HG03060 (cell line): Measurements from ENCODE around the gene SNCG.
"Not testable (repeated sequence)": the region's sequence is repeated elsewhere in the genome, so short reads cannot be mapped to it uniquely, and the experiment has no call there.

ENCODE experiments used
- ATAC-seq: cut with Tn5 transposase; IDR thresholded peaks from one replicate; pipeline ENCODE4 v1.9.1; 2021; ENCODE audit warnings: low read depth, moderate number of reproducible peaks; ENCODE audit not compliant: unreplicated experiment

Gene SNCG

GRCh38 chr10:86958116-86958900, at the start of gene SNCG:
Gene SNCG (plus strand): TSS chr10:86958599. CDS start chr10:86958698, 99 bp downstream.
- ATAC-seq = no peak

DNA sequence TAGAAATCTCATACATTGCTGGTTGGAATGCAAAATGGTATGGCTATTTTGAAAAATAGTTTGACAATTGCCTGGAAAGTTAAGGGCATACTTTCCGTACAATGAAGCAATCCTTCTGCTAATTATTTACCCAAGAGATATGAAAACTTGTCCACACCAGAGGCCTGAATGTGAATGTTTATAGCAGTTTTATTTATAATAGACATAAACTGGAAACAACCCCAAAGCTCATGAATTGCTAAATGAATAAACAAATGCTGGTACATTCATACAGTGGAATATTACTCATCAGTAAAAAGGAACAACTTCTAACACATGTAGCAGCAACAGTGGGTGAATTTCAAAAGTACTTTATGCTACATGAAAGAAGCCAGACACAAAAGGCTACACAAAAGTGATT, 43.7 kb upstream of the SNCG start:
- no peak for ATAC-seq

DNA sequence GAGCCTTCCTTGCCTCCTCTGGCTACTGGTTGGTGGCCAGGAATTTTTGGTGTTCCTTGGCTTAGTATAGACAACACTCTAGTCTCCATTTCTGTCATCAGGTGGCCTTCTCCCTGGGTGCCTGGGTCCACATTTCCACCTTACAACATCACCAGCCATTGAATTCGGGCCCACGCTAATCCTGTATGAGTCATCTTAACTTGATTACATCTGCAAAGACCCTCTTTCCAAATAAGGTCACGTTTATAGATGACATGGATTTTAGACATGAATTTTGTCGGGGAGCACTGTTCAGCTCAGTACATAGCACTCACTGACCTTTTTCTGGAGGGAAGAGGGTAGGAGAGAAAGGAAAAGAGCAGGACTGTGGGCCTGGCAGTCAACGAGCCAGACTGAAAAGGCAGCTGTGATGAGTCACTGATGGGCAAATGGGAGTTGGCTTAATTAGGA, 40.4 kb upstream of the SNCG start:
- no peak for ATAC-seq

- ATAC-seq = no peak
Observed at GRCh38 chr10:86922553-86922961, 35.8 kb upstream of the SNCG start.

DNA sequence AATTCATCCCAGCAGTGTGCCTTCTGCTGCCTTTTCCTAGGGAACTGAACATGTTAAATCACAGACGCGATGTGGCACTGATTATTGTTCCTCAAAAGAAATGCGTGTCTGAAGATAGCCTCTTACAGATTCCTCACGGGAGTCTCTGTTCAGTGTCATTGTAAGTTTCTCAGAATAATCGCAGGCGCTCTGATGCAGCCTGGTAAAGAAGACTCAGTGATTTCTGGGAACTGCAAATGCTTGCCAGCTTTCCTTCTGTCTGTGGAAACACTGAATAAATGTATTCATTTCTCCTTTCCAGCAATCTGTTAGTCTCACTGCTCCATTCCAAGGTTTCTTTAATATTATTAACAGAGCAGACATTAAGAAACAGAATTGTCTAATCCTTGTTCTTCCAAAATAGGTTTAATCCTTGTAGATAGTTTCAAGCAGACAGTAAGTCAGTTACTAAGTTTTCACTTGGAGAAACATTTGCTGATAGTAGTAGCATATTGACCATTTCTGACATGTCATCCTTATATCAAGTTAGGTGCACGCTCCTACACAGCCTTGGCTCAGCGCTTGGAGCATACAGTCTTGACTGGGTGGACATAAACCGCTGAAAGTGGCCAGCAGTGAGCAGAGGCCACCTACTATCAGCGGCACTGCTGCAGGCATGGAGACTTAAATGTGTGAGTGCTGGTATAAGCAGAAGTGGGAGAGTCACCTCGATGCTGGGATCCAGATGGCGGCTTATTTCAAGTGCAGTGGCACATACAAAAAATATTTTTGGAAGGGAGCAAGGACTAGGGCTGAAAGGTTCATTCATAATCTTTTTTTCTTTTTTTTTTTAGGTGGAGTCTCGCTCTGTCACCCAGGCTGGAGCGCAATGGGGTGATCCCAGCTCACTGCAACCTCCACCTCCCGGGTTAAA, 28.7 kb upstream of the SNCG start:
- no peak for ATAC-seq

- ATAC-seq = no peak
Observed at GRCh38 chr10:86931872-86932271, 26.5 kb upstream of the SNCG start.

DNA sequence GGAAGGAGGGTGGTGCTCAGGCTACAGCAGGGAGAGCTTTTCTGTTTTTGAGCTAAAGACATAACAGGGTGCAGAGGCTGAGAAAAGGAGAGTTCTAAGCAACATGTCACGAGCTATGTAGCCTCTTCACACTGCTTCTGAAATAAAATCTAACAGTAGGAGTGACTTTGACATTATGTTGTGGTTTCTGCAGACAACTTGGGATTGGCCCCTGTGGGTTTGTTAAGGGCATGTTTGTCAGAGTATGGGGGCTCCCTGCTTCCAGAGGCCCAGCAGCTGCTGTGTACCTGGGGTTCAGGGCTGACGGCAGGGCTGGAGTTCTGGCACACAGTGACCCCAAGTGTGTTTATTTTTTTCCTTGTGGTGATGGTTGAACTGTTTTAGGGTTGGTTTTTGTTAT, 25.7 kb upstream of the SNCG start:
- ATAC-seq = no peak

DNA sequence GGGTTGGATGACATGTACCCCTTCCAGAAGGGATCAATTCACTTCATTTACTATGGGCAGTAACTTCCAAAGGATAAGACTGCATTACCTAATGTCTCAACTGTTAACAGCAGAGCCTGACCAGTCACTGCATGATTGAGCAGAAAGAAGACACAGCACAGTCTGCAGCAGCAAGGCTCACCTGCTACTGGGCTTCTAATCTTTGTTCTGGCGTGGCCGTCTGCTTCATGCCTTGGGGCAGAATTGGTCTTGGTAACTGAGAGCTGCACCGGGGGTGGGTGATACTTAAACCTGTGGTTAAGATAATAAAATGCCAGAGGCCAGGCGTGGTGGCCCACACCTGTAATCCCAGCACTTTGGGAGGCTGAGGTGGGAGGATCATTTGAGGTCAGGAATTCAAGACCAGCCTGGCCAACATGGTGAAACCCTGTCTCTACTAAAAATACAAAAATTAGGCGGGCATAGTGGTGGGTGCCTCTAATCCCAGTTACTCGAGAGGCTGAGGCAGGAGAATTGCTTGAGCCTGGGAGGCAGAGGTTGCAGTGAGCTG, 24.2 kb upstream of the SNCG start:
- not testable (repeated sequence) for ATAC-seq

- no peak for ATAC-seq
Observed at GRCh38 chr10:86936661-86937501, 21.5 kb upstream of the SNCG start.

DNA sequence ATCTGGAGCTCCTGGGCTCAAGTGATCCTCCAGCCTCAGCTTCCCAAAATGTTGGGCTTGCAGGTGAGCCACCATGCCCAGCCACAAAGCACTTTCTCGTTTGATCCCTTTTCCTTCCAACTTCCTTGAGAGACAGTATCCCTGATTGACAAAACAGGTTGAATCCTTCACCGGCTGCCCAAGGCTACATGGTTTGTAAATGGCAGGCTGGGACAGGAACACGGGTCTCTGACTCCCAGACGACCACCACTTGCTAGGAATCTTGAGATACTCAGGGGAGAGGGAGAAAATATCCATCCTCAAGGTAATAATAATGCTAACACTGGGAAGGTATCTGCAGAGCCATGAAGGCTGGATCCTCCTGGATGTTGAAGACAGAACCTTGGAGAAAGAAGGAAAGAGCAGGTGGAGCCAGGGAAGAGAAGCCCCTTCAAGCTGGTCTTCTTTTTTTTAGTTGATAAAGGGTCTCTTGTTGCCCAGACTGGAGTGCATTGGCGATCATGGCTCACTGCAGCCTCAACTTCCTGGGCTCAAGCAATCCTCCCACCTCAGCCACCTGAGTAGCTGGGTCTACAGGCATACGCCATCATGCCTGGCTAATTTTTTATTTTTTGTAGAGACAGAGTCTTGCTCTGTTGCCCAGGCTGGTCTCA, 20.8 kb upstream of the SNCG start:
- no peak for ATAC-seq

DNA sequence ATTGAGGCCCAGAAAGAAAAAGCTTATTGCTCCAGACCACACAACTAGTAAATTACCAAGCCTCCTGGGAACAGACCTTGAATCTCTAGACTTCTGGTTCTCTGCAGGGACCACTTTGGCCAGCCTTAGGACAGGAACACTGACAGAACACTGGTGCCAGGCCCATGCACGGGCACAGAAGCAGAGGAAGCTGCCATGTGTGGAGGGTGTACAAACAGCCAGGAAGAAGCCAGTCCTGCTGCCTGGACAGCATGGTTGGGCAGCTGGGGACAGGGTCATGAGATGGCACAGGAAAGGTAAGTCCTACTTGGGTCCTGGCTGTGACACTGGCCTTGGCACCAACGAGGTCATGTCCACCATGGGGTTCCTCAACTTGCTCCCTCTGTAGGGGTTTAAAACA, 20.1 kb upstream of the SNCG start:
- no peak for ATAC-seq

- not testable (repeated sequence) for ATAC-seq
Observed at GRCh38 chr10:86940076-86940475, 18.3 kb upstream of the SNCG start.

GRCh38 chr10:86940677-86941076, 17.7 kb upstream of the SNCG start:
- ATAC-seq = no peak

GRCh38 chr10:86941426-86941825, 17.0 kb upstream of the SNCG start:
- ATAC-seq = no peak

DNA sequence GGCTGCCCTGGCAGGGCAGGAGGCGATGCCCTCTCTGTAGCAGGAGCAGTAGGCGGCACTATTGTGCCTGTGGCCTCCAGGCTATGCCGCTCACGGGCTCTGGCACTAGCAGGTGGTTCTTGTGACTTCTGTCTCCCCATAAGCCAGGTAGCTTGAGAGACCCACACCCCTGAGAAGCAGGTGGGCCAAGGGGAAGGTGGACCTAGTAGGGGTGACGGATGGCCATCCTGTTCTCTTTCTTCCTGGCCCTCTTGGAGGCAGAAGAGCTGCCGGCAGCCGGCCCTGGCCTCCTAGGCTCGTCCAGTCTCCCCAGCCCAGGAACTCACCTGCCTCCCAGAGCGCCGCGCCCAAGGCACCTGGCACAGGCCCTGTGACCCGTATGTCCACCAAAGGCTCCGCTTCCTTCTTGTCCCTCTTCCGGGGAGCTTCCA, 16.4 kb upstream of the SNCG start:
- ATAC-seq = no peak

- no peak for ATAC-seq
Observed at GRCh38 chr10:86942441-86943315, 15.7 kb upstream of the SNCG start.

GRCh38 chr10:86943316-86944030, 14.9 kb upstream of the SNCG start:
- ATAC-seq = no peak

GRCh38 chr10:86944031-86944419, 14.4 kb upstream of the SNCG start:
- no peak for ATAC-seq
